ENCODE data around the gene UNC13B. TPM values are rescaled to one million over a fixed set of nuclear protein-coding genes. Genes with fewer than 3 reads are reported as not detected.
A peak's percentile ranks its signal among the peaks of the same experiment; 100 is the strongest.
"Not testable (repeated sequence)": the region's sequence is repeated elsewhere in the genome, so short reads cannot be mapped to it uniquely, and the experiment has no call there.

The UNC13B gene
- polyA plus RNA-seq (ENCODE audit: insufficient read length) = 20.5 TPM

DNA sequence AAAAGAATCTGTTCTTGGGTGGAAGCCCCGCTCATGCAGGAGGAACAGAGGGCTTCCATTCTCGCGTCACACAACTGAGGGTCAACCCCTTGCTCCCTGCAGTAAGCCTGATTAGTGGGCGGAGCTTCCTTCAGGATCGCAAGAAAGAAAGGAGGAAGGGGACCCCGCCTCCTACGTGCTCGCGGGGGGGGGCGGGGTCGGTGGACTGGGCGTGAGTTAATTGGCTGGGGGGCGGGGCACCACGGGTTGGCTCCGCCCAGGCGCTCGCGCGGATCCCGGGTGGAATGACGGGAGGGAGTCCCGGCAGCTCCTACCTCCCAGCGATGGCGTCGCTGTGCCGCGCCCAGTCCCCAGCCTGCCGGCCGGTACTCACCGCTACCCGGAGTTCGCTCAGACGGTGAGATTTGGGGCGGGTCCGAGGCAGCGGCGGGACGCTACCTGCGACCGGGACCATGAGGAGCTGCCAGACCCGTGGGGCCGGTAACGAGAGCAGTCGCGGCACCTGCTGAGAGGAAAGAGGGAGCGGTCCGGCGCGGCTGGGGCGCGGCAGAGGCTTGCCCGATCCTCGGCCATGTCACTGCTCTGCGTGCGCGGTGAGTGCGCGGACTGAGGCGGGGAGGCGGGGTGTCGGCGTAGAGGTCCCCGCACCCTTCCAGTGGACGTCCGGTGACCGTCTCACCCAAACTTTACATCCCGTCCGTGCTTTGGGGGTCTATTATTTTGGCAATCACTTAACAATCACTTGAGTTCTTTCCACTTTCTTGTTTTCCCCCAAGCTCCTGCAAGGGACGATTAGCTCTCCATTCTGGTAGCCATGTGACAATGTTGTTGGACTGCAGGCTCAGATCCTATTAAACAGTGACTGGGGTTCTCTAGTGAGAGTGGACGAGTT lies at the start of gene UNC13B:
Gene UNC13B, plus strand, starts transcription at position 297 of the 892 bp plus-strand sequence. Its CDS starts 275 bp downstream, at position 572.
- DNase-seq (ENCODE audit: low read depth) = peak; percentile 68

DNA sequence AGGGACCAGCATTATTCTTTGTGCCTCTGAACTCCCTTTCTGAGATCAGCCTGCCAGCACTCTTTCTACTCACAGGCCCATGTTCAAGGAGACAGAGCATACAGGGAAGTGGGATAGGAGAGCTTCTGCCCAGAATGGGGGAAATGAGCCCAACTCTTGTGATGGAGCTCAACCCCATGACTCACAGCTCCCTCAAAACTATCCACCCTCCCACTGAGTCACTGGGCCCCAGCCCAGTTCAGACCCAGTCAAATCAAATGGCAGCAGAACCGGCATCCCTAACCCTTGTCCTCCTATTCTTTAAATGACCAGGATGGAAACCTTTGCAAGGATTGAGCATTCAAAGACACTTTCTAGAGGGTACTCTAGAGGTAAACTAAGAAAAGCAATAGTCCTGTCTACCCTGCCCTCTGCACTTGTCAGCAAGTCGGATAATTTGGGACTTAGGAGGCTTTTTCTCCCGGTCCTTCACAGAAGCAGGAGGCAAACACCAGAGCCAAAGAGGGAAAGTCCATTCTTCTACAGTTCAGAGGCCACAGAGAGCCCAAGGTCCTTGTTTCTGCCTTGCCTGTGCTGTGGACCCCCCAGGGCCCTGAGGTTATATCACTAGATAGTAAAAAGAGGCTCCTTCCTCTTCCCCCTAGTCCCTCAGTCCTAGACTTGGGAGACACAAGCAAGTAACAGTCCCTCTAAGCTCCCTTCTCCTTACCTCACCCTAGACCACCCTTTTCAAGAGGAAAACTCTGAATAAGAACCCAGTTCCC lies 49.4 kb upstream of the UNC13B start:
- no peak for DNase-seq (ENCODE audit: low read depth)

DNA sequence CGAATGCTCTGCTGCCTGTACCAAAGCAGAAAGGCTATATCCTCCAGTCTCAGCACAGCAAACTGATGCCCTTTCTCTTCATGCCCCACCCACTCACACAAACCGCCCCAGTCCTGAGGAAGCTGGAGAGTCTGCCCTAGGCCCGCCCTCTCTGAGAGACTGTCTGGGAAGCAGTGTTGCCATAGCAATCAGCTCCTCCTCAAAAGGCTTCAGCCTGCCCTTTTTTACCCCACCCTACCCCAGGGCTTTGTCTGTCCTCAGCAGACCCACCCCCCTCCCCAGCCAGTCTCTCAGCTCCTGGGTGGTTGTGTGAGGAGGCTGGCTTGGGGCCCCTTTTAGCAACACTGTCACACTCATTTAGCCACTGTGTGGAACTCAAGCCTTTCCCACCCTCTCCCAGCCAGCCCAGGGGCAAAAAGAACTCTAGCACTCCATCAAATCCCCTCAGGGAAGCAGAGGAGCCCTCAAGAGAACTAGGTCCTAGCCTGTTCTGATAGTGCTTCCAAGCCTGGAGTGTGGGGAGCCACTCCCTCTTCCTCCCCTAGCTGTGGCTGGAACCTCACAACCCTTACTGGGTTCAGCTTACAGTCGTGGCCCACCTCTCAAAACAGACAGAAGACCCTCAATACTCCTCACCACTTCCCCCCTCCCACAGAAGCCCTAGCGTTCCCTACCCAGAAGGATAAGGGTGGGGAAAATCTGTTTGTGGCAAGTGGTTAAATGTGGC lies 47.5 kb upstream of the UNC13B start:
- no peak for DNase-seq (ENCODE audit: low read depth)

DNA sequence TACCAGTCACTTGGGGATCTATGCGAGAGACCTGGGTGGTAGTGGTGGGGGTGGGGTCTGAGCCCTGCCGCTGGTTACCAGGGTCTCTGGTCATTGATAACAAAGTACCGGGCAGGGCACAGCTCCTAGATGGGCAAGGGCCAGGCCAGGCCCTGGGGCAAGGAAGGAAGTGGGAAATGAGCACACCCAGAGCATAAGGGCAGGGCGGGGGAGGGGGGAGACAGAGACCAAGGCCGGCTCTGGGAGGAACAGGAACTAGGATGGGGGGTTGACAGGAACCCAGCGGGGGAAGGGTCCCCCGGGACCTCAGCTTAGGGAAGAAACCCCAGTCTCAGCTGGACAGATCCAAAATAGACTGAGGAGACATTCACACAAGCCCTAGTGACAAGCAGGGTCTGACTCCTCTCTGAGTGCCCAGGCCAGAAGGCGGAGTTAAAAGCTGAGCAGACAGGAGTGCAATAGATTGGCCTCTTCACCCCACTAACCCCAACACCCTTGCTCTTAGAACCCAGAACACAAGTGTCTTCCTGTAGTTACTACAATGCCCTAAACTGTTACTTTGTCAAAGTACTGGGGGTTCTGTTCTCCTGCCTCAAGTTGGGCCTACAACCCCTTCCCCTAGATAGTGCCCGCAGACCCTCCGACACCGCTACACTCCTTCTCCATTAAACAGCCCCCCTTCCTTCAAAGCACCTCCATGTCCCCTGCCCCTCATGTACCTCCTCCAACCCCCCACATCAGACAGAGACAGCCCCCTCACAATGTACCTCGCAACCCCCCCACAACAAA lies 46.8 kb upstream of the UNC13B start:
- DNase-seq (ENCODE audit: low read depth) = no peak

DNA sequence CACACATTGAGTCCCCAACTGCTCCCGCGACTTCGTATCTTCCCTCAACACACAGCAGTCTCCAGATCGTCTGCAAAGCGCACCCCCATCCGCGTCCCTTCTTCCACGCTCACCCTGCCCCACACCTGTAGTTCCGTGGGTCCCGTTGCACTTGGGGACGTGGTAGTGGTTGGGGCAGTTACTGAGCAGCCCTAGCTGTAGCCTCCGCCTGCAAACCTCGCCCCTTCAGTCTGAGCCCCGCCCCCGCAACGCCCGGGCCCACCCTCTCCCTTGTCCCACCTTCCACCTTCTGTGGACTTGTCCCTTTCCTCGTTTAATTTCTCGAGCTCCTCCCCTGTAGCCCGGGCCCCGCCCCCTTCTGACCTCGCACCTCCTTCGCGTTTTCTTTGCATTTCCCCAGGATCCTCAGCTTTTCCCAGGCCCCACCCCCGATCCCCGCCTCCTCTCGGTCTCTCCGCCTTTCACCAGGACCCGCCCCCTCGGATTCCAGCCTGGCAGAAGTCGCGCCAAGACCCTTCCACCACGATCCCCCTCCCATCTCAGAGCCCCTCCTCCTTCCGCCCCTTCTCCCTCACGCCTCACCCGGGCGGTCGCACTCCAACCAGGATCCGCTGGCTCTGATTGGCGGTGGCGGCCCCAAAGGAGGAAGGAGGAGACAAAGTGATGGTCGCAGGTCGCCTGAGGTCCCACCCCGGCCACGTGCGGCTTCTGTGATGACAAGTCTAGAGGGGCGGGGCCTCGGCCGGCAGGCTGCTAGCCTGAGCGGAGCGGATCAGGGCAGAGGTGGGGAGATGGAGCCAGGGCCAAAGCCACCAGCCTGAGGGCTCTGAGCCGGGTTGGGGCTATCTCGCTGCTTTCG lies 45.9 kb upstream of the UNC13B start, which contains the start of gene ATOSB:
Gene ATOSB, minus strand, starts transcription at position 183 of the 859 bp plus-strand sequence. CDS start 7,588 bp downstream, outside the sequence.
- peak; percentile 80 for DNase-seq (ENCODE audit: low read depth)

DNA sequence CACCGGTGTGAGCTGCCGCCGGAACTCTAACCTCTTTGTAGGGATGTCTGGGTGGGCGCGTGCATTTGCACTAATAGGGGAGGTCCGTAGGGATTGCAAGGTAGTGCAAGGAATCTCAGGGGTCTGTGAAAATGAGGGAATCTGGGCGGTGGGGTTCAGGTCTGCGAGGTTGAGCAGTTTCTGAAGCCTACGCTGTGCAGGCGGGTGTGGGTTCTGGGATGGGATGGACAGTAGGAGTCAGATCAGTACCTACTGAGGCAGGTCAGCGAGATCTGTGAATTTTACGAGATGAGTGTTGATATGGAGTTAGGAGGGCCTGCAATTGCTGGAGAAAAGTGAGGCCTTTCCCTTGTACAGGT lies 45.3 kb upstream of the UNC13B start:
- DNase-seq (ENCODE audit: low read depth) = no peak

DNA sequence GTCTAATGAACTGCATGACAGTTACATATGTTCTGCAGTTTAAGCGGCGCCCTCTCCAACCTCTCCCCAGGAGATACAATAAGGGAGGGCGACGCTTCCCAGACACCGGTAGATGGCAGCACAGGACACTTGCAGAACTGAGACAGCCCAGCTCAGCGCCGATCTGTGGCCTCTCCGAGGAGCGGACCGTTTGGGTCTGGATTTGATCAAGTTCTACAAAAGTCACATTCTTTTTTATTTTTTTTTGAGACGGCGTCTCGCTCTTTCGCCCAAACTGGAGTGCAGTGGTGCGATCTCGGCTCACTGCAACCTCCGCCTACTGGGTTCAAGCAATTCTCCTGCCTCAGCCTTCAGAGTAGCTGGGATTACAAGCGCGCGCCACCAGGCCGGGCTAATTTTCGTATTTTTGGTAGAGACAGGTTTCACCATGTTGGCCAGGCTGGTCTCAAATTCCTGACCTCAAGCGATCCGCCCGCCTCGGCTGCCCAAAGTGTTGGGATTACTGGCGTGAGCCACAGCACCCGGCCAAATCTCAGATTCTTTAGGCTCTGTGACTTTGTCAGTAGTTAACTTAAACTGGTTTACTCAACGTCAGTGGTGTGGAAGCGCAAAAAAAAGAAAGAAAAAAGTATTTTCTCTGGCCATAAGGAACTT lies 44.8 kb upstream of the UNC13B start:
- peak; percentile 90 for DNase-seq (ENCODE audit: low read depth)

DNA sequence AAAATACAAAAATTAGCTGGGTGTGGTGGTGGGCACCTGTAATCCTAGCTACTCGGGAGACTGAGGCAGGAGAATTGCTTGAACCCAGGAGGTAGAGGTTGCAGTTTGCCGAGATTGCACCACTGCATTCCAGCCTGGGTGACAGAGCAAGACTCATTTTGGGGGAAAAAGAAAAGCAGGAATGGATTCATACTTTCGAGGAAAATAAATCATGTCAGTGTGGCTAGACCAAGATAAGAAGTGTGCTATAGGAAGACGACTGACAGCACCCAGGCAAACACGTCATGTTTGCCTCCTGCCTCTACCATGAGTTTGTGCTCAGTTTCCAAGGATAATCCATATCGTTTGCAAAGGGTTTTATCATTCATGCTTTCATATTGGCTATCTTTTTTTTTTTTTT lies 26.9 kb upstream of the UNC13B start:
- DNase-seq (ENCODE audit: low read depth) = no peak

DNA sequence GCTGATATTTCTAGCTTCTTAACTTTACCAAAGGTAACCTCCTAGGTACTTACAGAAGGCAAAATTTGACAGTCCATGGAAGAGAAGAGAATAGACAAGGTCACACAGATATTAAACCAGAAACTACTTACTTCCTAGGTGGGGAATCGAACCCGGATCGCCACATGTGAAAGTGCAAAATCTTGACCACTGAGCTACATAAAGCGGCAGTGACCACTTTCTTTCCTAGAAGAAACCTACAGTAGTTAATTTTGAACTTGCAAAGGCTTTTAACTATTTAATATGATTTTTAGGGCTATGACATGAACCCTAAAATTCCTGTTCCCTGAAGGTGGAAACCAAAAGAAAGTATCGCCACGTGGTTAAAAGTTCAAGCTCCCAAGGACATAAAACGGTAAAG lies 25.8 kb upstream of the UNC13B start:
- no peak for DNase-seq (ENCODE audit: low read depth)

DNA sequence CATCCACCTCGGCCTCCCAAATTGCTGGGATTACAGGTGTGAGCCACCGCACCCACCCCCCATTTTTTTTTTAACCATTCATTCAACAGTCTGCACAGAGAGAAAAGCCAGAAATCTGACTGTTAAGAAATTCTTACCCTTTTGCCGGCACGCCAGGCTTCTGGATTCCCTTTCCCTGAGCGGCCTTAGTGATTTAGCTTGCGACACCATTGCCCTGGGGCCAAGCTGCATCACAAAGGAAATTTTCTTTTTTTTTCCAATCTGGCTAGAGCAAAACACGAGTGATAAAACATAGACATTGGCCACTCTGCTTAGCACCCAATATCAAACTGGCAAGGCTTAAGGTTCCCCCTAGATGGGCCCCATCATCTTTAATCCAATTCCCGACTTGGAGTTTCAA lies 24.9 kb upstream of the UNC13B start:
- DNase-seq (ENCODE audit: low read depth) = no peak

DNA sequence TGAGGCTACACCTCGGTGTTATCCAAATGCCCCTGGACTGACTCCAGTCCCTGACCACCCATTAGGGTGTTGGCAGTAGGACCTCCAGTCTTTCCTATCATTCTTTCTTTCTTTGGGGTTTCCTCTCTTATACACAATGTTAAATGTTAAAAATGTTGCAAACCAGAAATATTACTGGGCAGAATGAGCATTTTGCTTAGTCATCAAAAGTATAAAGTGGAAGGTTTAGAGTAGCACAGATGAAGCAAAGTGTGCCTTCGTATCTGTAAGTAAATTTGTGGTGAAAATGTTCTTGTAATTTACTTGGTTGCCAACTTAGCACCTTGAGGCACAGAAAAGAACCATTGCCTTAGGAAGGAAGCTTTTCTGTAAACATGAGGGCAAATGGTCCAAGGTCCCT lies 21.7 kb upstream of the UNC13B start:
- DNase-seq (ENCODE audit: low read depth) = no peak

DNA sequence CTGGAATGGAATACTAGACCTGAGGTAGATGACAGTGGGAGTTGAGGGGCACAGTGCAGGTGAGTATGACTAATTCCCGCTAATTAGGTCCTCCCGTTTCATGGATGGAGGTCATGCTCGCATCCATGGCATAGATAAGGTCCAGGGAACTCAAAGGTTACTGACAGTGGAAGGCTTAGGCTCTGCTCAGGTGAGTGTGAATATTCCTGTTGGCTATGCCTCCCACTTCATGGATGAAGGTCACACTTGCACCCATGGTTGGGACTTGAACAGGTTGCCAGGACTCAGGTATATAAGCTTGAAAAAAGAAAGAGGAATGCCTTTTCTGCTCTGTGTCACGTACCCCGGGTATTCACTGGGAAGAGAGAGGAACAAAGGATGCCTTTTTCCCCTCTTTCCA lies 19.8 kb upstream of the UNC13B start:
- no peak for DNase-seq (ENCODE audit: low read depth)

DNA sequence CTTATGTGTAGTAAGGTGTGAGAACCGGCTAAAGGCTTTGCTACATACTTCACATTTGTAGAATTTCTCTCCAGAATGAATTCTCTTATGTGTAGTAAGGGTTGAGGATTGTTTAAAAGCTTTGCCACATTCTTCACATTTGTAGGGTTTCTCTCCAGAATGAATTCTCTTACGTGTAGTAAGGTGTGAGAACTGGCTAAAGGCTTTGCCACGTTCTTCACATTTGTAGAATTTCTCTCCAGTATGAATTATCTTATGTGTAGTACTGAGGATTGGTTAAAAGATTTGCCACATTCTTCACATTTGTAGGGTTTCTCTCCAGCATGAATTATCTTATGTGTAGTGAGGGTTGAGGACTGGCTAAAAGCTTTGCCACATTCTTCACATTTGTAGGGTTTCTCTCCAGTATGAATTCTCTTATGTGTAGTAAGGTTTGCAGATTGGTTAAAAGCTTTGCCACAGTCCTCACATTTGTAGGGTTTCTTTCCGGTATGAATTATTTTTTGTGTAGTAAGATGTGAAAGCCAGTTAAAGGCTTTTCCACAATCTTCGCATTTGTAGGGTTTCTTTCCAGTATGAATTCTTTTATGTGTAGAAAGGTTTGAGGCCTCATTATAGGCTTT lies 13.8 kb upstream of the UNC13B start:
- DNase-seq (ENCODE audit: low read depth) = not testable (repeated sequence)

DNA sequence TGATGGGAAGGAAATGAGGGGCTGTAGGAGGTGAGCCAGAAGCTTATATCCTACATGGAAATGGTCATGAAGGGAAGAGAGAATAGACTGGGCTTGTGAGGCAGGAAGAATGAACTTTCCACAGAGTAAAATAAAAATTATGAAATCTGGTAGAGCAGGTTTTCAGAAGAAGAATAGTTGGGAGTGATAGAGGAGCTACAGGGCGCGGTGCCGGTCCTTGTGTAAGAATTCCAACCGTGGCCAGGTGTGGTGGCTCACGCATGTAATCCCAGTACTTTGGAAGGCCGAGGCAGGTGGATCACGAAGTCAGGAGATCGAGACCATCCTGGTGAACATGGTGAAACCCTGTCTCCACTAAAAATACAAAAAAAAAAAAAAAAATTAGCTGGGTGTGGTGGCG lies 8.9 kb upstream of the UNC13B start:
- no peak for DNase-seq (ENCODE audit: low read depth)

DNA sequence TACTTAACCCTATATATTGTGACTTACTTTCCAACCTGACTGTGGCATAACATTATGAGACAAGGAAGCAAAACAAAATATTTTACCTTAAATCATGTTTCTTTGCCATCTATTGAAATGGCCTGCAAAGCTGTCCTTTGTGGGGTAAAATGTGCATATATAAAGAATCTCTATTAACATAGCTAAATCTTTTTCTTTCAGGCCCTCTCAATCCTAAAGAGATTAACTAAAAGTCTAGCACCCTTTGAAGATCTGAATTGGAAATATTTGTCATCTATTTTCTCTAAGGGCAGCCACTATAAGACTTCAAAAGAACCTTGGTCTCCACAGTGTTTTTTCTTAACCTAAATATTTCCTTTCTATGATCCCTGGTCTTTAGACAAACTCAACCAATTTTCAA lies 5.0 kb upstream of the UNC13B start:
- no peak for DNase-seq (ENCODE audit: low read depth)

DNA sequence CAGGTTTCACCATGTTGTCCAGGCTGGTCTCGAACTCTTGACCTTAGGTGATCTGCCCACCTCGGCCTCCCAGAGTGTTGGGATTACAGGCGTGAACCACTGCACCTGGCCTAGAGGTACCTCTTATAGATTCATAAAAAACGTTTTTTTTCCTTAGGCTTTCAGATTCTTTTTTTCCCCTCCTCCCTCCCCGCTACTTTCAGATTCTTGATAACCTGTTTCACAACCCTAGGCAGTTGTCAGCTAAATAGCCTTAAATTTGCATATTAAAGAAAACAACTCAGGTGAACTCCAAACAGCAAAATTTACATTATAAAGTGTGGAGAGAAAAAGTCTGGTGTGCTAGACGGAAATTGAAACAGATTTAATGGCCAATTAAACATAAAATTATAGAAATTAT lies 4.0 kb upstream of the UNC13B start:
- not testable (repeated sequence) for DNase-seq (ENCODE audit: low read depth)

DNA sequence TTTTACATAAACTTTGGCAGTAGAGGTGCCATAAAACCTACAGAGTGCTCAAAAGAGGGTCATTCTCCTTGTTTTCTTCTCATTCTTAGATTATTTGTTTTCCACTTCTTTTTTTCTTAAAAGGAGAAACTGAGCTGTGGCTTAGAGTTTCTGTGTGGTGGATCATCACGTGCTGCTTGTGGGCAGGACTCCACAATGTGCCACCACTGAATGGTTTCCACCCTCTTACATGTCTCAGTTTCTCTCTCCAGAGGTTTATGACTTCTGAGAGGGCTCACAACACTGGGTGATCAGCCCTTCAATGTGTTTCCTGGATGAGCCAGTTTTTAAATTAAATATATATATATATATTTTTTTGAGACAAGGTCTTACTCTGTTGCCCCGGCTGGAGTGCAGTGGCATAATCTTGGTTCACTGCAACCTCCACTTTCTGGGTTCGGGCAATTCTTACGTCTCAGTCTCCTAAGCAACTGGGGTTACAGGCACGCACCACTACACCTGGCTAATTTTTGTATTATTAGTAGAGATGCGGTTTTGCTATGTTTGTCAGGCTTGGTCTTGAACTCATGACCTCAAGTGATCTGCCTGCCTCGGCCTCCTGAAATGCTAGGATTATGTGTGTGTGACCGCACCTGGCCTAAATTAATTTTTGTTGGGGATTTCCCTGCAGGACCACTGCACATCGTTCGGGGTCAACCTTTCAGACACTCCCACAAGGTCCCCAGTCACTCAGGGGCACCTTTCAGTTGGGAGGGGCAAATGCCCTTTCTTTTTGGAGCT lies 3.1 kb upstream of the UNC13B start:
- DNase-seq (ENCODE audit: low read depth) = no peak

DNA sequence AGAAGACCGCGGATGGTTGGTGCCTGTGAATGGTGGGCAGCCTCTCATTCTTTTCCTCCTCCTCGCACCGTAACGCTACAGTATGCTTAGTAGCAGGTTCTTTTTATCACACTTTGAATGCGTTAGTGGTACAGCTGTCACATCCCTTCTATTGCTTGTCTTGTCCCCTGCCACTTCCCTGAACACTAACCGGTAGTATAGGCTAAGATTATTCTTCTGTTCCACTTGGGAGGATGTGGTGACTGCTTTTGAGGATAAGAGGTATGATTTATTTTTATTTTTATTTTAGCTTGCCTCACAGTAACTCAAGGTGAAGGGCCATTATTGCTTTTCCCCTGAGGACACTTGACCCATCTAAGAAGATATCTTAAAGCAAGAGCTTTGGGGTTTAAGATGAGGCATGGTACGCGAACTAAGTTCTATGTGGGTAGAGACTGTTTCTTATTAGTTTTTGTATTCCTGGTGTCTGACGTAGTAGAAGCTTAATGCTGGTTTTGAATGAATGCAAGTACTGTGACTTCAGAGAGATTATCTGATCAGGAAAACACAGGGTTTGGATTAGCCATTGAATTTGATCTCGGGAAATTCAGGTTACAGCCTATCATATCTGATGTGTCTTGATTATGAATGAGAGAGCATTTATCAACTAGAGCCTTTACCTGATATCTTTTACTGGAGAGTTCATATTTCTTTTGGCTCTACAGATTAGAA lies 951 bp downstream of the UNC13B start:
- DNase-seq (ENCODE audit: low read depth) = no peak
